Adrenal gland (tissue), 12 donors: Measurements from ENCODE around the gene TET2. TPM values are rescaled to one million over a fixed set of nuclear protein-coding genes. Genes with fewer than 3 reads are reported as not detected.

Source experiments
- DNase-seq, 7 donors: peaks; one replicate each; pipeline ENCODE4 v3.0.0-alpha.2; 2019 to 2020
- H3K27ac ChIP-seq, 5 donors: fragments of 200-600 bp; sonication (generic) in 4 of 5; 1 replicate in 3 of 5; 2 replicates in 2 of 5; pipeline versions ENCODE4 v1.5.1 to v1.8.0; 2016 to 2020; ENCODE audit warnings: mild to moderate bottlenecking in 1 of 5
- H3K27me3 ChIP-seq: fragments of 200-600 bp; 2 replicates; pipeline ENCODE4 v1.8.0; 2021
- H3K36me3 ChIP-seq, 2 donors: fragments of 200-600 bp; replicated peaks in 1 of 2; 1 replicate in 1 of 2; 2 replicates in 1 of 2; pipeline versions ENCODE4 v1.5.1 to v1.8.0; 2018 to 2022
- H3K4me1 ChIP-seq, 2 donors: fragments of 200-600 bp; replicated peaks in 1 of 2; 1 replicate in 1 of 2; 2 replicates in 1 of 2; pipeline versions ENCODE4 v1.5.1 to v1.8.0; 2018 to 2021
- H3K4me3 ChIP-seq, 4 donors: fragments of 200-600 bp; sonication (generic) in 3 of 4; one replicate each; pipeline ENCODE4 v1.5.1; 2016 to 2018
- H3K9me3 ChIP-seq, 3 donors: fragments of 200-600 bp; sonication (generic) in 1 of 3; replicated peaks in 1 of 3; 1 replicate in 2 of 3; 2 replicates in 1 of 3; pipeline versions ENCODE4 v1.5.1 to v1.8.0; 2016 to 2021
- CTCF ChIP-seq, 6 experiments: fragments of 450-650 bp in 4 of 6; fragments of 200-600 bp in 2 of 6; sonication (generic) in 1 of 6; IDR thresholded peaks; 1 replicate in 5 of 6; 2 replicates in 1 of 6; pipeline versions ENCODE4 v1.5.1 to v1.8.0; 2016 to 2021; ENCODE audit warnings: antibody characterized with exemption in 6 of 6, mild to moderate bottlenecking in 2 of 6, moderate library complexity in 1 of 6
- POLR2A ChIP-seq, 2 donors: fragments of 450-650 bp; IDR thresholded peaks; one replicate each; pipeline ENCODE4 v1.6.1; 2017; ENCODE audit warnings: antibody characterized with exemption in 2 of 2, mild to moderate bottlenecking in 2 of 2, moderate library complexity in 1 of 2
- WGBS, 4 donors: extraction: QIAGEN DNeasy Blood & Tissue Kit in 2 of 4; methylation state at CpG; one replicate each; pipeline versions ENCODE4 v1.1.5 to v1.1.7; 2013 to 2017; 5-methylcytosine and 5-hydroxymethylcytosine counted together
- intact Hi-C, 2 donors: fragments of 100-400 bp; cut with DNase I; formaldehyde crosslinking; loops; one replicate each; pipeline versions ENCODE4 v1.14.1 to v1.15.0; 2022 to 2023
- polyA plus RNA-seq, 3 donors: library from polyadenylated mRNA; stranded (reverse); fragments of 200-250 nt in 2 of 3; fragments of 350-450 nt in 1 of 3; fragmentation: Illumina TruSeq in 1 of 3; extraction: RNeasy Lipid Tissue Mini Kit (QIAGEN cat#74804) in 1 of 3; gene quantifications; one replicate each; pipeline ENCODE4 v1.2.3, GENCODE V29; 2013 to 2014
- total RNA-seq, 9 donors: library from RNA; depleted of rRNA in 4 of 9; stranded (reverse); fragments of >200 nt in 4 of 9; fragments of 120-200 nt in 1 of 9; fragmentation: NEBNext Ultra II Directional in 1 of 9; extraction: Animal tissue kit (Norgen Biotek cat#: 25700) in 1 of 9; gene quantifications; one replicate each; pipeline versions ENCODE4 v1.1.0 to v1.2.4, GENCODE V29; 2013 to 2023
- donor health status: healthy with polysubstance abuse.
- donor health status: Bipolar disorder and iron deficiency.
- donor health status: DM: yes; HTN: yes; CAD: no.
- donor health status: DM: no; HTN: no; CAD: no.
- donor health status: DM: no; HTN: no; CAD: no.
- donor health status: DM: yes; HTN: yes; CAD: no.

Gene TET2
- total and polyA plus RNA-seq, 12 donors = 3.7 to 26.1 (median 14.6) TPM

- DNase-seq = no peak
- no peak overlapping the region for H3K27ac ChIP-seq
- intact Hi-C loops = no loop called here
- no peaks in the 10 kb centered on the region for H3K36me3 ChIP-seq
- 67 to 100% (median 69%) methylated on average over 1 of the region's 1 CpG for WGBS, 4 donors
- no peaks in the 10 kb centered on the region for H3K27me3 ChIP-seq
- TF ChIP-seq CTCF (IDR thresholded peaks at IDR 0.05) = no peak
- TF ChIP-seq POLR2A (IDR thresholded peaks at IDR 0.05) = no peak
- H3K4me3 ChIP-seq = no peak overlapping the region
- H3K9me3 ChIP-seq = no peaks in the 10 kb centered on the region
- H3K4me1 ChIP-seq = peaks cover 1 to 26% of the 10 kb centered on the region in 2 donors
Measured at GRCh38 chr4:105155426-105155825, 8.8 kb downstream of the TET2 start.

DNA sequence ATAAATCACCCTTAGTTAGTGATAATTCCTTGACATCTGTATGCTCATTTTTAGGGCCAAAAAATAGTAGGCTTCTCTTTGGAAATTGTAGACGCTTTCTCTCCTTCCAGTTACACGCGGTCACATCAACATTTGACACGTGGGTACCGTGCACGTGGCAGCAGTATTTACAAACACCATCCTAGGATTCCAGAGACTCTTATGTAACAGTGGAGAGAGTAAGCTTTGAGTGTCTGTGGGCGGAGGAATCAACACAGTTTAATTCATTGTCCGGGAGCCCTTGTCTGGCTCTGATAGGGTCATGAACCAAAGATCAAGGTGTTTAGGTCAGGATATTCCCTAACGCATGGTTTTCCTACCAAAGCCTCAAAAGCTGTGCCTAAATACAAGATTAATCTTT is 12.2 kb downstream of the TET2 start:
- intact Hi-C loops = no loop called here
- DNase-seq = peak in 5 of 7 donors; percentile 31 to 72 (median 63)
- TF ChIP-seq POLR2A (IDR thresholded peaks at IDR 0.05) (no peak), CTCF (IDR thresholded peaks at IDR 0.05) (no peak)
- Histone ChIP-seq H3K36me3 (no peaks in the 10 kb centered on the region), H3K27me3 (no peaks in the 10 kb centered on the region), H3K27ac (no peak overlapping the region), H3K9me3 (no peaks in the 10 kb centered on the region), H3K4me1 (peaks cover 0 to 37% of the 10 kb centered on the region in 2 donors), H3K4me3 (peak overlapping the region in 2 of 4 donors; percentile 9 to 10)
- WGBS, 4 donors = 37 to 53% (median 46%) methylated on average over 9 of the region's 9 CpGs

DNA sequence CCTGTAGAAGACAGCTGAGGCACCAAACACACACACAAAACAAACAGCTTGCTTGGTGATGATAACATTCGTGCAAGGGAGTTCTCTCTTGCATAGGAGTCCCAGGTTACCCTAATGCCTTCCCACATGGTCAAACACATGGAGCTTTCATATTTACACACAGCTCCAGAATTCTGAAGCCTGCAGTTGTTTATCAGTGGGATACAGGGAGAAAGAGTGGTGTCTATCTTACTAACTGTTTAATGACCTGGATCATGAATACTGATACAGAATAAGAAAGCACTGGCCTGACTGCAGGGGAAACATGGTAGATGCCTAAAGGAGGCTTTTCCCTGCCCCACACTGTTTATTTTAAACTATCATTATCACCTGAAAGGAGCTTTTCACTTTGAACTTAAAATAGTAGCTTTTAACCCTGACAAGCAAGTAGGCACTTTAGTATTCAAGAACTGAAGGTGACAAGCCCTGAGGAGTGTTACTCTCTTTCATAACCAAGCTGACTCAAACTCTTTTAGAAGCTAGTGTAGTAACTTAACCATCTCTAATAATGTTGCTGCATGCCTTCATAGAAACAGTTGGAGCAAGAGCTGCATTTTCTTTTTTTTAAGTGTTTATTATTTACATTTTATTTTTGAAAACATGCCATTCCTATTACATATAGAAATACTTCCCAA is 15.6 kb downstream of the TET2 start:
- TF ChIP-seq CTCF (IDR thresholded peaks at IDR 0.05) (no peak), POLR2A (IDR thresholded peaks at IDR 0.05) (no peak)
- Histone ChIP-seq H3K27me3 (no peaks in the 10 kb centered on the region), H3K27ac (no peak overlapping the region), H3K36me3 (no peaks in the 10 kb centered on the region), H3K4me3 (no peak overlapping the region), H3K9me3 (peaks cover 0 to 6% (median 0%) of the 10 kb centered on the region in 3 donors), H3K4me1 (peaks cover 0 to 23% of the 10 kb centered on the region in 2 donors)
- WGBS, 4 donors = 56 to 85% (median 67%) methylated on average over 1 of the region's 1 CpG
- intact Hi-C loops = no loop called here
- DNase-seq = no peak

- WGBS, 4 donors = 82 to 100% (median 97%) methylated on average over 1 of the region's 1 CpG
- TF ChIP-seq POLR2A (IDR thresholded peaks at IDR 0.05) = no peak
- no peak for TF ChIP-seq CTCF (IDR thresholded peaks at IDR 0.05)
- intact Hi-C loops = no loop called here
- Histone ChIP-seq H3K36me3 (no peaks in the 10 kb centered on the region), H3K27ac (no peak overlapping the region), H3K27me3 (no peaks in the 10 kb centered on the region), H3K4me3 (no peak overlapping the region), H3K9me3 (peaks cover 0 to 6% (median 0%) of the 10 kb centered on the region in 3 donors), H3K4me1 (peaks cover 0 to 14% of the 10 kb centered on the region in 2 donors)
- no peak for DNase-seq
Measured at GRCh38 chr4:105164548-105164947, 17.9 kb downstream of the TET2 start.
